Ishikawa (cell line): ENCODE measurements around the gene MAMSTR.

Experiments used
- EGR1 ChIP-seq: IDR thresholded peaks from 2 replicates; pipeline ENCODE4 v1.6.1; 2012
- EP300 ChIP-seq: IDR thresholded peaks from 2 replicates; pipeline ENCODE4 v1.6.1; 2012; ENCODE audit warnings: borderline replicate concordance
- RAD21 ChIP-seq: IDR thresholded peaks from 2 replicates; pipeline ENCODE4 v1.6.1; 2012; ENCODE audit warnings: low read depth
- TAF1 ChIP-seq: IDR thresholded peaks from 2 replicates; pipeline ENCODE4 v1.6.1; 2012; ENCODE audit warnings: low read depth, mild to moderate bottlenecking
- TEAD4 ChIP-seq: IDR thresholded peaks from 2 replicates; pipeline ENCODE4 v1.6.1; 2012
- TF ChIP-seq, protein P1 (sequence below): IDR thresholded peaks from 2 replicates; pipeline ENCODE4 v1.6.1; 2012
- TF ChIP-seq, protein P2 (sequence below): IDR thresholded peaks from 2 replicates; pipeline ENCODE4 v1.6.1; 2012

DNA sequence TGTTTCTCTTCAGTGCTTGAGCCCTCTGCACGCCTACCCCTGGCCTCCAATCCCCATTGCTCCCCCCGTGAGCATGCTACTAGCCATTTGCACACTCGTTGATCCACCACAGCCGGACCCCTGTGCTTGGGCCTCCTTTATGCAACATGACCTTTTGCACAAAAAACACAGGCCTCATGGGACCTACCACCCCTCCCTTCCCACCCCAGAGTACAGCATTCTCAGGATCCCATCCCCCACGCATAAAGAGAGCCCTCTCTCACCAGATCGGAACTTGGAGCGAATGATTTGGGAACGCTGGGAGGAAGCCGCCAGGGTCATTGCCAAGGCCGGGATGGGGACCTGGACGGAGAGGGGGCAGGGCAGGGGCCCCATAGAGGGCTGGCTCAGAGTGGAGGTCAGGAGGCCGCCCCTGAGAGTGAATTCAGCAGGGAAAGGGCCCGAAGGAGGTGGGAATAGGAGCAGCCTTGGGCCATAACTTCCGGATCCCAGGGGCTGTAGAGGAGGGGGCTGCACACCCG, 754 bp downstream of the MAMSTR start:
- TF ChIP-seq EP300, result no peak
- TF ChIP-seq TAF1, result no peak
- no peak for TF ChIP-seq EGR1
- TF ChIP-seq, protein P1, sequence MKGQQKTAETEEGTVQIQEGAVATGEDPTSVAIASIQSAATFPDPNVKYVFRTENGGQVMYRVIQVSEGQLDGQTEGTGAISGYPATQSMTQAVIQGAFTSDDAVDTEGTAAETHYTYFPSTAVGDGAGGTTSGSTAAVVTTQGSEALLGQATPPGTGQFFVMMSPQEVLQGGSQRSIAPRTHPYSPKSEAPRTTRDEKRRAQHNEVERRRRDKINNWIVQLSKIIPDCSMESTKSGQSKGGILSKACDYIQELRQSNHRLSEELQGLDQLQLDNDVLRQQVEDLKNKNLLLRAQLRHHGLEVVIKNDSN, result no peak
- TF ChIP-seq, protein P2, sequence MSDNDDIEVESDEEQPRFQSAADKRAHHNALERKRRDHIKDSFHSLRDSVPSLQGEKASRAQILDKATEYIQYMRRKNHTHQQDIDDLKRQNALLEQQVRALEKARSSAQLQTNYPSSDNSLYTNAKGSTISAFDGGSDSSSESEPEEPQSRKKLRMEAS, result no peak
- no peak for TF ChIP-seq TEAD4
- no peak for TF ChIP-seq RAD21
